Measurements from ENCODE around the gene CLEC2D.
"Not testable (repeated sequence)": the region's sequence is repeated elsewhere in the genome, so short reads cannot be mapped to it uniquely, and the experiment has no call there.

CLEC2D gene

GRCh38 chr12:9669534-9669933 is at the start of gene CLEC2D:
TSS of gene CLEC2D (plus strand) at chr12:9669713. CDS start at chr12:9669735, 22 bp downstream.
- no peak for DNase-seq (ENCODE audit: low read depth)

GRCh38 chr12:9625019-9625418 is 44.5 kb upstream of the CLEC2D start:
- no peak for DNase-seq (ENCODE audit: low read depth)

GRCh38 chr12:9626291-9626690 is 43.2 kb upstream of the CLEC2D start:
- no peak for DNase-seq (ENCODE audit: low read depth)

- DNase-seq (ENCODE audit: low read depth) = no peak
Measured at GRCh38 chr12:9626821-9627220, 42.7 kb upstream of the CLEC2D start.

- DNase-seq (ENCODE audit: low read depth) = no peak
Measured at GRCh38 chr12:9632766-9633165, 36.7 kb upstream of the CLEC2D start.

- DNase-seq (ENCODE audit: low read depth) = peak; percentile 55
Measured at GRCh38 chr12:9634177-9634803, 35.2 kb upstream of the CLEC2D start.

- no peak for DNase-seq (ENCODE audit: low read depth)
Measured at GRCh38 chr12:9634969-9635754, 34.4 kb upstream of the CLEC2D start.

- no peak for DNase-seq (ENCODE audit: low read depth)
Measured at GRCh38 chr12:9636150-9636850, 33.2 kb upstream of the CLEC2D start.

- DNase-seq (ENCODE audit: low read depth) = no peak
Measured at GRCh38 chr12:9636851-9637206, 32.7 kb upstream of the CLEC2D start.

GRCh38 chr12:9640024-9640423 is 29.5 kb upstream of the CLEC2D start:
- DNase-seq (ENCODE audit: low read depth) = no peak

GRCh38 chr12:9642606-9643265 is 26.8 kb upstream of the CLEC2D start:
- no peak for DNase-seq (ENCODE audit: low read depth)

- no peak for DNase-seq (ENCODE audit: low read depth)
Measured at GRCh38 chr12:9643266-9643660, 26.2 kb upstream of the CLEC2D start.

- not testable (repeated sequence) for DNase-seq (ENCODE audit: low read depth)
Measured at GRCh38 chr12:9644985-9645551, 24.4 kb upstream of the CLEC2D start.

- DNase-seq (ENCODE audit: low read depth) = no peak
Measured at GRCh38 chr12:9646794-9647781, 22.4 kb upstream of the CLEC2D start.

GRCh38 chr12:9647825-9648700 is 21.4 kb upstream of the CLEC2D start:
- DNase-seq (ENCODE audit: low read depth) = peak; percentile 86

GRCh38 chr12:9648701-9649531 is 20.6 kb upstream of the CLEC2D start:
- no peak for DNase-seq (ENCODE audit: low read depth)

- no peak for DNase-seq (ENCODE audit: low read depth)
Measured at GRCh38 chr12:9649532-9649940, 20.0 kb upstream of the CLEC2D start.

- DNase-seq (ENCODE audit: low read depth) = no peak
Measured at GRCh38 chr12:9650151-9650576, 19.3 kb upstream of the CLEC2D start.

GRCh38 chr12:9651265-9651729 is 18.2 kb upstream of the CLEC2D start:
- DNase-seq (ENCODE audit: low read depth) = no peak
